ENCODE data around the gene C6orf132.

GRCh38 chr6:42165016-42165415, 22.6 kb upstream of the C6orf132 start:
- TF ChIP-seq, protein P1, sequence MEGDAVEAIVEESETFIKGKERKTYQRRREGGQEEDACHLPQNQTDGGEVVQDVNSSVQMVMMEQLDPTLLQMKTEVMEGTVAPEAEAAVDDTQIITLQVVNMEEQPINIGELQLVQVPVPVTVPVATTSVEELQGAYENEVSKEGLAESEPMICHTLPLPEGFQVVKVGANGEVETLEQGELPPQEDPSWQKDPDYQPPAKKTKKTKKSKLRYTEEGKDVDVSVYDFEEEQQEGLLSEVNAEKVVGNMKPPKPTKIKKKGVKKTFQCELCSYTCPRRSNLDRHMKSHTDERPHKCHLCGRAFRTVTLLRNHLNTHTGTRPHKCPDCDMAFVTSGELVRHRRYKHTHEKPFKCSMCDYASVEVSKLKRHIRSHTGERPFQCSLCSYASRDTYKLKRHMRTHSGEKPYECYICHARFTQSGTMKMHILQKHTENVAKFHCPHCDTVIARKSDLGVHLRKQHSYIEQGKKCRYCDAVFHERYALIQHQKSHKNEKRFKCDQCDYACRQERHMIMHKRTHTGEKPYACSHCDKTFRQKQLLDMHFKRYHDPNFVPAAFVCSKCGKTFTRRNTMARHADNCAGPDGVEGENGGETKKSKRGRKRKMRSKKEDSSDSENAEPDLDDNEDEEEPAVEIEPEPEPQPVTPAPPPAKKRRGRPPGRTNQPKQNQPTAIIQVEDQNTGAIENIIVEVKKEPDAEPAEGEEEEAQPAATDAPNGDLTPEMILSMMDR (IDR thresholded peaks at IDR 0.05 in 4 of 5, conservative IDR thresholded peaks at IDR 0.05 in 1 of 5) = no peak
- TF ChIP-seq POLR2A (IDR thresholded peaks at IDR 0.05) = no peak
